SK-N-SH treated with all-trans-retinoic acid at 6 μM for 48 hours (cell line): ENCODE results near the gene TNK2.

Experiments used
- ATAC-seq: fragments of 200-7000 bp; cut with Tn5 transposase; 3 replicates; pipeline ENCODE4 v1.9.1; 2020; ENCODE audit warnings: mild to moderate bottlenecking, moderate library complexity
- ARNTL ChIP-seq: fragments of 450-650 bp; formaldehyde crosslinking; IDR thresholded peaks from 2 replicates; pipeline ENCODE4 v1.5.0; 2020; ENCODE audit warnings: low read depth, mild to moderate bottlenecking, moderate library complexity, borderline replicate concordance
- BACH2 ChIP-seq: fragments of 250-450 bp; sonication (Bioruptor Pico); IDR thresholded peaks from 2 replicates; pipeline ENCODE4 v1.9.0; 2021; ENCODE audit warnings: mild to moderate bottlenecking, borderline replicate concordance
- CSDC2 ChIP-seq: fragments of 250-450 bp; sonication (Bioruptor Pico); IDR thresholded peaks from 2 replicates; pipeline ENCODE4 v1.5.0; 2020; ENCODE audit warnings: mild to moderate bottlenecking, moderate library complexity
- ESRRG ChIP-seq: fragments of 250-450 bp; sonication (Bioruptor Pico); IDR thresholded peaks from 2 replicates; pipeline ENCODE4 v1.6.1; 2021; ENCODE audit warnings: mild to moderate bottlenecking
- GLIS3 ChIP-seq: fragments of 250-450 bp; sonication (Bioruptor Pico); IDR thresholded peaks from 2 replicates; pipeline ENCODE4 v1.5.0; 2020; ENCODE audit warnings: mild to moderate bottlenecking, moderate library complexity
- ISL1 ChIP-seq: fragments of 250-450 bp; sonication (Bioruptor Pico); IDR thresholded peaks from 2 replicates; pipeline ENCODE4 v2.1.2; 2022; ENCODE audit warnings: mild to moderate bottlenecking, moderate library complexity
- OSR1 ChIP-seq: fragments of 250-450 bp; sonication (Bioruptor Pico); IDR thresholded peaks from 2 replicates; pipeline ENCODE4 v1.8.0; 2022; ENCODE audit warnings: moderate library complexity, mild to moderate bottlenecking, inconsistent platforms
- RARB ChIP-seq: fragments of 250-450 bp; sonication (Bioruptor Pico); IDR thresholded peaks from 2 replicates; pipeline ENCODE4 v1.8.0; 2021; ENCODE audit warnings: mild to moderate bottlenecking, moderate library complexity
- SNAI2 ChIP-seq: fragments of 250-450 bp; sonication (Bioruptor Pico); IDR thresholded peaks from 2 replicates; pipeline ENCODE4 v1.5.0; 2020; ENCODE audit warnings: mild to moderate bottlenecking, moderate library complexity
- TCF4 ChIP-seq: fragments of 250-450 bp; sonication (Bioruptor Pico); IDR thresholded peaks from 2 replicates; pipeline ENCODE4 v1.8.0; 2021; ENCODE audit warnings: mild to moderate bottlenecking, moderate library complexity, borderline replicate concordance
- TOX ChIP-seq: fragments of 250-450 bp; sonication (Bioruptor Pico); IDR thresholded peaks from 2 replicates; pipeline ENCODE4 v1.8.0; 2021; ENCODE audit warnings: mild to moderate bottlenecking, moderate library complexity, borderline replicate concordance
- TSHZ2 ChIP-seq: fragments of 250-450 bp; sonication (Bioruptor Pico); IDR thresholded peaks from 2 replicates; pipeline ENCODE4 v1.5.0; 2020; ENCODE audit warnings: mild to moderate bottlenecking, moderate library complexity
- ZC3H10 ChIP-seq: fragments of 250-450 bp; sonication (Bioruptor Pico); IDR thresholded peaks from 2 replicates; pipeline ENCODE4 v1.5.1; 2021; ENCODE audit warnings: mild to moderate bottlenecking, moderate library complexity
- ZFP3 ChIP-seq: fragments of 250-450 bp; sonication (Bioruptor Pico); IDR thresholded peaks from 2 replicates; pipeline ENCODE4 v1.5.0; 2020; ENCODE audit warnings: mild to moderate bottlenecking, moderate library complexity
- ZFP30 ChIP-seq: fragments of 450-650 bp; formaldehyde crosslinking; IDR thresholded peaks from 2 replicates; pipeline ENCODE4 v1.5.0; 2022; ENCODE audit warnings: mild to moderate bottlenecking, moderate library complexity
- ZNF565 ChIP-seq: fragments of 450-650 bp; formaldehyde crosslinking; conservative IDR thresholded peaks from 2 replicates; pipeline ENCODE4 v1.5.0; 2020; ENCODE audit warnings: low read depth, mild to moderate bottlenecking, moderate library complexity
- ZNF70 ChIP-seq: fragments of 450-650 bp; formaldehyde crosslinking; IDR thresholded peaks from 2 replicates; pipeline ENCODE4 v1.5.0; 2020; ENCODE audit warnings: mild to moderate bottlenecking, moderate library complexity
- ZNF8 ChIP-seq: fragments of 450-650 bp; formaldehyde crosslinking; IDR thresholded peaks from 2 replicates; pipeline ENCODE4 v1.5.0; 2020; ENCODE audit warnings: mild to moderate bottlenecking, moderate library complexity
- TF ChIP-seq, protein P1 (sequence below): fragments of 250-450 bp; sonication (Bioruptor Pico); IDR thresholded peaks from 2 replicates; pipeline ENCODE4 v1.5.1; 2020; ENCODE audit warnings: low read depth, mild to moderate bottlenecking, moderate library complexity
- TF ChIP-seq, protein P2 (sequence below): fragments of 250-450 bp; sonication (Bioruptor Pico); IDR thresholded peaks from 2 replicates; pipeline ENCODE4 v1.5.1; 2021; ENCODE audit warnings: mild to moderate bottlenecking, moderate library complexity
- TF ChIP-seq, protein P3 (sequence below): fragments of 250-450 bp; sonication (Bioruptor Pico); IDR thresholded peaks from 2 replicates; pipeline ENCODE4 v1.8.0; 2021; ENCODE audit warnings: low read depth, mild to moderate bottlenecking, moderate library complexity, borderline replicate concordance
- TF ChIP-seq, protein P4 (sequence below): fragments of 250-450 bp; sonication (Bioruptor Pico); IDR thresholded peaks from 2 replicates; pipeline ENCODE4 v1.8.0; 2020; ENCODE audit warnings: mild to moderate bottlenecking, moderate library complexity, borderline replicate concordance

The TNK2 gene

GRCh38 chr3:195845483-195845882, 62.9 kb downstream of the TNK2 start:
- no peak for ATAC-seq
- TF ChIP-seq BACH2 (CRISPR knock-in tag), result no peak
- TF ChIP-seq OSR1 (CRISPR knock-in tag), result no peak
- no peak for TF ChIP-seq ZFP30 (CRISPR knock-in tag)
- TF ChIP-seq ESRRG (CRISPR knock-in tag), result no peak
- TF ChIP-seq CSDC2, result no peak
- TF ChIP-seq, protein P1, sequence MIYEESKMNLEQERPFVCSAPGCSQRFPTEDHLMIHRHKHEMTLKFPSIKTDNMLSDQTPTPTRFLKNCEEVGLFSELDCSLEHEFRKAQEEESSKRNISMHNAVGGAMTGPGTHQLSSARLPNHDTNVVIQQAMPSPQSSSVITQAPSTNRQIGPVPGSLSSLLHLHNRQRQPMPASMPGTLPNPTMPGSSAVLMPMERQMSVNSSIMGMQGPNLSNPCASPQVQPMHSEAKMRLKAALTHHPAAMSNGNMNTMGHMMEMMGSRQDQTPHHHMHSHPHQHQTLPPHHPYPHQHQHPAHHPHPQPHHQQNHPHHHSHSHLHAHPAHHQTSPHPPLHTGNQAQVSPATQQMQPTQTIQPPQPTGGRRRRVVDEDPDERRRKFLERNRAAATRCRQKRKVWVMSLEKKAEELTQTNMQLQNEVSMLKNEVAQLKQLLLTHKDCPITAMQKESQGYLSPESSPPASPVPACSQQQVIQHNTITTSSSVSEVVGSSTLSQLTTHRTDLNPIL, result no peak
- TF ChIP-seq, protein P2, sequence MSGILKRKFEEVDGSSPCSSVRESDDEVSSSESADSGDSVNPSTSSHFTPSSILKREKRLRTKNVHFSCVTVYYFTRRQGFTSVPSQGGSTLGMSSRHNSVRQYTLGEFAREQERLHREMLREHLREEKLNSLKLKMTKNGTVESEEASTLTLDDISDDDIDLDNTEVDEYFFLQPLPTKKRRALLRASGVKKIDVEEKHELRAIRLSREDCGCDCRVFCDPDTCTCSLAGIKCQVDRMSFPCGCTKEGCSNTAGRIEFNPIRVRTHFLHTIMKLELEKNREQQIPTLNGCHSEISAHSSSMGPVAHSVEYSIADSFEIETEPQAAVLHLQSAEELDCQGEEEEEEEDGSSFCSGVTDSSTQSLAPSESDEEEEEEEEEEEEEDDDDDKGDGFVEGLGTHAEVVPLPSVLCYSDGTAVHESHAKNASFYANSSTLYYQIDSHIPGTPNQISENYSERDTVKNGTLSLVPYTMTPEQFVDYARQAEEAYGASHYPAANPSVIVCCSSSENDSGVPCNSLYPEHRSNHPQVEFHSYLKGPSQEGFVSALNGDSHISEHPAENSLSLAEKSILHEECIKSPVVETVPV (CRISPR knock-in tag), result no peak
- no peak for TF ChIP-seq GLIS3 (CRISPR knock-in tag)
- no peak for TF ChIP-seq ZNF8 (CRISPR knock-in tag)
- TF ChIP-seq TOX, result no peak
- TF ChIP-seq SNAI2 (CRISPR knock-in tag), result no peak
- TF ChIP-seq ARNTL (CRISPR knock-in tag), result no peak
- TF ChIP-seq ZFP3 (CRISPR knock-in tag), result no peak

DNA sequence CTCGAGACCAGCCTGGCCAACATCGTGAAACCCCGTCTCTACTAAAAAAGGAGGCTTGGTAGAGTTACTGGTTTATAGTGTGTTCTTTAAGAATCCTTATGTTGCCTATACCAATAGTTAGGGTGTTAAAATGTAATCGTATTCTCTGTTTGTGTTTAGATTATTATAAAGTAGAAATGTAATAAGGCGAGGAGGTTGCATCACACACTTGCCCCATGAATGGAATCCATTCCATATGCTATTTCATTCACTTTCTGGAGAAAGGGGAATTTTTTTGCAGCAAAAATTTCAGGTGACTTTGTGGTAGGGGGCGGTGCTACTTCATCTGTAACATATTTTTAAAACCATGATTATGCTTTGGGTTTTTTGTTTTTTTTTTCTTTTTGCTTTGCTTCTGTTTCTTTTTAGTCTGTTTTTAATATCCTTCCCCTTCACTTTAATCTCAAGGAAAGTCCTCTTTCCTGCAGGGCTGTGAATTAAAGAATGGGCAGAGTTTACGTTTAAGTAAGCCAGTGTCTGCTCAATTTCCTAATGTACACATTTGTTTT, 63.6 kb downstream of the TNK2 start:
- no peak for ATAC-seq
- TF ChIP-seq ZNF70 (CRISPR knock-in tag), result no peak

DNA sequence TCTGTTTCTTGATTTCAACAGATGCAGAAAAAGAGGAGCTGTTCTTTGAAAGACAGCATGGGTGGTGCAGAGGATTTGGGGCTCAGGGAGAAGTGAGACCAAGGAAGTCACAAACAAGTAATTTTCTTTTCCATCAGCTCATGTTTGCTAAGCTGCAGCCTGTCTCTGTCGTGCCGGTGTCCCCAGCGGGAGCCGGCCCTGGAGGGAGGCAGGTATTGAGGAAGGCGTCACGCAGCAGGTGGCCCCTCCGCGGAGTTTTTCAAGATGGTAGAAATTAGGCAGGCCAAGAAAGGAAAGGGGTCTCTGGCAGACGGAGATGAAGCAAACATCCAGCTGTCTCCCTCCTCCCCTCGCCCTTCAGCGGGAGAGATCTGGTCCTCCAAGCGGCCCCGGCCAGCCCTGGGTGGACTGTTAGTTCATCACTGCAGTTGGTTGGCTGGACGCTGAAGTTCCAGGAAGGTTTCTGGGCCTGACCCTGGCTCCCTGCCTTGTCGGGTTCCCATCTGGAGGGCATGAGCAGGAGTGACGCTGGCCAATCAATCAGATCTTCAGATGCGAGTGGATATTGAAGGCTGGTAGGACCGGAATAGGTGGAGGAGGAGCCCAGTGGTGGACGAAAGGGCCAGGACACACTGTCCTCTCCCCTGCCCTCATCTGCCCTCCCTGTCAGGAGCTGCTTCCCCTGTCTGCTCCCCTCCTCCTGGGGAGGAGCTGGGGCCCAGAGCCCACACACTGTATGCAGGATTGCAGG, 68.9 kb downstream of the TNK2 start:
- peak; percentile 43 for ATAC-seq
- TF ChIP-seq TSHZ2 (CRISPR knock-in tag) (no peak), ZC3H10 (CRISPR knock-in tag) (no peak), TCF4 (CRISPR knock-in tag) (no peak), BACH2 (CRISPR knock-in tag) (no peak), ZNF565 (CRISPR knock-in tag) (no peak), ARNTL (CRISPR knock-in tag) (no peak), TOX (no peak), RARB (CRISPR knock-in tag) (no peak), ZFP3 (CRISPR knock-in tag) (no peak), ESRRG (CRISPR knock-in tag) (no peak), SNAI2 (CRISPR knock-in tag) (no peak), ZFP30 (CRISPR knock-in tag) (no peak), ISL1 (CRISPR knock-in tag) (no peak), OSR1 (CRISPR knock-in tag) (no peak), GLIS3 (CRISPR knock-in tag) (no peak)
- TF ChIP-seq, protein P1, result no peak
- TF ChIP-seq, protein P3, sequence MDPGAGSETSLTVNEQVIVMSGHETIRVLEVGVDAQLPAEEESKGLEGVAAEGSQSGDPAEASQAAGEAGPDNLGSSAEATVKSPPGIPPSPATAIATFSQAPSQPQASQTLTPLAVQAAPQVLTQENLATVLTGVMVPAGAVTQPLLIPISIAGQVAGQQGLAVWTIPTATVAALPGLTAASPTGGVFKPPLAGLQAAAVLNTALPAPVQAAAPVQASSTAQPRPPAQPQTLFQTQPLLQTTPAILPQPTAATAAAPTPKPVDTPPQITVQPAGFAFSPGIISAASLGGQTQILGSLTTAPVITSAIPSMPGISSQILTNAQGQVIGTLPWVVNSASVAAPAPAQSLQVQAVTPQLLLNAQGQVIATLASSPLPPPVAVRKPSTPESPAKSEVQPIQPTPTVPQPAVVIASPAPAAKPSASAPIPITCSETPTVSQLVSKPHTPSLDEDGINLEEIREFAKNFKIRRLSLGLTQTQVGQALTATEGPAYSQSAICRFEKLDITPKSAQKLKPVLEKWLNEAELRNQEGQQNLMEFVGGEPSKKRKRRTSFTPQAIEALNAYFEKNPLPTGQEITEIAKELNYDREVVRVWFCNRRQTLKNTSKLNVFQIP, result no peak
- TF ChIP-seq, protein P4, sequence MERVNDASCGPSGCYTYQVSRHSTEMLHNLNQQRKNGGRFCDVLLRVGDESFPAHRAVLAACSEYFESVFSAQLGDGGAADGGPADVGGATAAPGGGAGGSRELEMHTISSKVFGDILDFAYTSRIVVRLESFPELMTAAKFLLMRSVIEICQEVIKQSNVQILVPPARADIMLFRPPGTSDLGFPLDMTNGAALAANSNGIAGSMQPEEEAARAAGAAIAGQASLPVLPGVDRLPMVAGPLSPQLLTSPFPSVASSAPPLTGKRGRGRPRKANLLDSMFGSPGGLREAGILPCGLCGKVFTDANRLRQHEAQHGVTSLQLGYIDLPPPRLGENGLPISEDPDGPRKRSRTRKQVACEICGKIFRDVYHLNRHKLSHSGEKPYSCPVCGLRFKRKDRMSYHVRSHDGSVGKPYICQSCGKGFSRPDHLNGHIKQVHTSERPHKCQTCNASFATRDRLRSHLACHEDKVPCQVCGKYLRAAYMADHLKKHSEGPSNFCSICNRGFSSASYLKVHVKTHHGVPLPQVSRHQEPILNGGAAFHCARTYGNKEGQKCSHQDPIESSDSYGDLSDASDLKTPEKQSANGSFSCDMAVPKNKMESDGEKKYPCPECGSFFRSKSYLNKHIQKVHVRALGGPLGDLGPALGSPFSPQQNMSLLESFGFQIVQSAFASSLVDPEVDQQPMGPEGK (CRISPR knock-in tag), result no peak
